ENCODE results near the gene NEAT1. TPM values are rescaled to one million over a fixed set of nuclear protein-coding genes. Genes with fewer than 3 reads are reported as not detected.

NEAT1 gene
- total and polyA plus RNA-seq, 8 donors: 295 to 2,770 (median 695) TPM

GRCh38 chr11:65493367-65494176 is 71.0 kb downstream of the NEAT1 start:
- FAIRE-seq (no peak), DNase-seq (peak in 5 of 6 donors; percentile 55 to 80 (median 74)), ATAC-seq (peak in 3 of 4 donors; percentile 7 to 21 (median 8))
- WGBS, 2 donors: 53 to 59% methylated on average over 12 of the region's 12 CpGs
- intact Hi-C loops (cut with DNase I): no loop called here
- TF ChIP-seq, protein P1, sequence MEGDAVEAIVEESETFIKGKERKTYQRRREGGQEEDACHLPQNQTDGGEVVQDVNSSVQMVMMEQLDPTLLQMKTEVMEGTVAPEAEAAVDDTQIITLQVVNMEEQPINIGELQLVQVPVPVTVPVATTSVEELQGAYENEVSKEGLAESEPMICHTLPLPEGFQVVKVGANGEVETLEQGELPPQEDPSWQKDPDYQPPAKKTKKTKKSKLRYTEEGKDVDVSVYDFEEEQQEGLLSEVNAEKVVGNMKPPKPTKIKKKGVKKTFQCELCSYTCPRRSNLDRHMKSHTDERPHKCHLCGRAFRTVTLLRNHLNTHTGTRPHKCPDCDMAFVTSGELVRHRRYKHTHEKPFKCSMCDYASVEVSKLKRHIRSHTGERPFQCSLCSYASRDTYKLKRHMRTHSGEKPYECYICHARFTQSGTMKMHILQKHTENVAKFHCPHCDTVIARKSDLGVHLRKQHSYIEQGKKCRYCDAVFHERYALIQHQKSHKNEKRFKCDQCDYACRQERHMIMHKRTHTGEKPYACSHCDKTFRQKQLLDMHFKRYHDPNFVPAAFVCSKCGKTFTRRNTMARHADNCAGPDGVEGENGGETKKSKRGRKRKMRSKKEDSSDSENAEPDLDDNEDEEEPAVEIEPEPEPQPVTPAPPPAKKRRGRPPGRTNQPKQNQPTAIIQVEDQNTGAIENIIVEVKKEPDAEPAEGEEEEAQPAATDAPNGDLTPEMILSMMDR (IDR thresholded peaks at IDR 0.05): no peak
- H3K4me1 ChIP-seq: peaks cover 55 to 70% (median 57%) of the 10 kb centered on the region in 3 donors
- H3K36me3 ChIP-seq: no peaks in the 10 kb centered on the region
- H3K27ac ChIP-seq: peak overlapping the region; percentile 61 to 88 (median 76)
- H3K27me3 ChIP-seq: no peaks in the 10 kb centered on the region
- H3K9me3 ChIP-seq: no peaks in the 10 kb centered on the region
- H3K4me3 ChIP-seq: no peak overlapping the region

Other genes with a start within 250 kb of the NEAT1 start
- gene CAPN1, start 240.9 kb upstream of the NEAT1 start, total RNA-seq: 100 to 1,000 TPM; 103 to 139 (median 107) TPM
- 100 to 1,000 TPM; 111 to 144 TPM for gene CAPN1, start 240.9 kb upstream of the NEAT1 start, polyA plus RNA-seq
- 1 to 10 TPM; 3.1 to 6.4 (median 4.6) TPM for gene POLA2, start 160.8 kb upstream of the NEAT1 start, total RNA-seq
- gene POLA2, start 160.8 kb upstream of the NEAT1 start, polyA plus RNA-seq: 1 to 10 TPM; 6.8 to 7.5 TPM
- 1 to 10 TPM; 2.4 to 7.9 (median 2.7) TPM for gene CDC42EP2, start 107.9 kb upstream of the NEAT1 start, total RNA-seq
- gene CDC42EP2, start 107.9 kb upstream of the NEAT1 start, polyA plus RNA-seq: 1 to 10 TPM; 4.8 to 6.8 TPM
- 10 to 100 TPM; 16.6 to 28.0 (median 21.5) TPM for gene DPF2, start 88.9 kb upstream of the NEAT1 start, total RNA-seq
- gene DPF2, start 88.9 kb upstream of the NEAT1 start, polyA plus RNA-seq: 10 to 100 TPM; 11.7 to 19.6 TPM
- under 1 TPM in 4 of 6 donors, not detected in 2; 0.06 to 0.16 (median 0.13) TPM for gene TIGD3, start 68.0 kb upstream of the NEAT1 start, total RNA-seq
- gene TIGD3, start 68.0 kb upstream of the NEAT1 start, polyA plus RNA-seq: under 1 TPM; 0.15 to 0.68 TPM
- 10 to 100 TPM; 16.2 to 53.4 (median 26.3) TPM for gene SLC25A45, start 40.2 kb upstream of the NEAT1 start, total RNA-seq
- gene SLC25A45, start 40.2 kb upstream of the NEAT1 start, polyA plus RNA-seq: 10 to 100 TPM; 38.0 to 58.2 TPM
- 10 to 100 TPM; 15.4 to 28.9 (median 18.8) TPM for gene FRMD8, start 36.2 kb upstream of the NEAT1 start, total RNA-seq
- 10 to 100 TPM; 15.0 to 15.7 TPM for gene FRMD8, start 36.2 kb upstream of the NEAT1 start, polyA plus RNA-seq
- 1,000 to 10,000 TPM; 2,360 to 5,615 (median 3,481) TPM for gene MALAT1, start 76.2 kb downstream of the NEAT1 start, total RNA-seq
- gene MALAT1, start 76.2 kb downstream of the NEAT1 start, polyA plus RNA-seq: 1,000 to 10,000 TPM in 1 of 2 donors, 100 to 1,000 TPM in 1; 251 to 2,313 TPM
- gene SCYL1, start 102.3 kb downstream of the NEAT1 start, total RNA-seq: 10 to 100 TPM; 40.1 to 49.4 (median 41.2) TPM
- 10 to 100 TPM; 68.9 to 83.9 TPM for gene SCYL1, start 102.3 kb downstream of the NEAT1 start, polyA plus RNA-seq
- gene LTBP3, start 135.6 kb downstream of the NEAT1 start, total RNA-seq: 100 to 1,000 TPM in 1 of 6 donors, 10 to 100 TPM in 5; 44.7 to 119 (median 63.4) TPM
- 100 to 1,000 TPM; 118 to 151 TPM for gene LTBP3, start 135.6 kb downstream of the NEAT1 start, polyA plus RNA-seq
- gene ZNRD2, start 147.7 kb downstream of the NEAT1 start, total RNA-seq: 10 to 100 TPM; 17.8 to 29.1 (median 20.1) TPM
- gene ZNRD2, start 147.7 kb downstream of the NEAT1 start, polyA plus RNA-seq: 10 to 100 TPM; 32.5 to 34.8 TPM
- gene FAM89B, start 149.7 kb downstream of the NEAT1 start, total RNA-seq: 10 to 100 TPM; 22.7 to 45.9 (median 28.6) TPM
- gene FAM89B, start 149.7 kb downstream of the NEAT1 start, polyA plus RNA-seq: 10 to 100 TPM; 37.3 to 49.1 TPM
- 10 to 100 TPM in 4 of 6 donors, 1 to 10 TPM in 2; 6.5 to 26.2 (median 11.2) TPM for gene EHBP1L1, start 153.3 kb downstream of the NEAT1 start, total RNA-seq
- gene EHBP1L1, start 153.3 kb downstream of the NEAT1 start, polyA plus RNA-seq: 10 to 100 TPM; 25.0 to 34.2 TPM
- under 1 TPM in 3 of 6 donors, not detected in 3; 0.19 to 0.84 (median 0.28) TPM for gene KCNK7, start 173.0 kb downstream of the NEAT1 start, total RNA-seq
- gene KCNK7, start 173.0 kb downstream of the NEAT1 start, polyA plus RNA-seq: 1 to 10 TPM in 1 of 2 donors, under 1 TPM in 1; 0.91 to 1.6 TPM
- 10 to 100 TPM; 23.2 to 40.6 (median 26.7) TPM for gene MAP3K11, start 191.4 kb downstream of the NEAT1 start, total RNA-seq
- gene MAP3K11, start 191.4 kb downstream of the NEAT1 start, polyA plus RNA-seq: 10 to 100 TPM; 75.5 to 84.7 TPM
- 10 to 100 TPM; 13.5 to 21.5 (median 17.3) TPM for gene PCNX3, start 193.0 kb downstream of the NEAT1 start, total RNA-seq
- gene PCNX3, start 193.0 kb downstream of the NEAT1 start, polyA plus RNA-seq: 10 to 100 TPM; 21.7 to 26.3 TPM
- 10 to 100 TPM; 11.2 to 38.2 (median 21.2) TPM for gene SIPA1, start 215.3 kb downstream of the NEAT1 start, total RNA-seq
- gene SIPA1, start 215.3 kb downstream of the NEAT1 start, polyA plus RNA-seq: 10 to 100 TPM; 42.3 to 52.2 TPM
- 10 to 100 TPM; 29.8 to 42.2 (median 34.6) TPM for gene RELA, start 240.1 kb downstream of the NEAT1 start, total RNA-seq
- 10 to 100 TPM; 37.3 to 46.6 TPM for gene RELA, start 240.1 kb downstream of the NEAT1 start, polyA plus RNA-seq

Measured in pancreas (tissue), 10 donors.